ENCODE measurements around the gene BLOC1S4. TPM values are rescaled to one million over a fixed set of nuclear protein-coding genes. Genes with fewer than 3 reads are reported as not detected.

The BLOC1S4 gene
- total RNA-seq, 1 donor from 2014 or later: 6.3 TPM

DNA sequence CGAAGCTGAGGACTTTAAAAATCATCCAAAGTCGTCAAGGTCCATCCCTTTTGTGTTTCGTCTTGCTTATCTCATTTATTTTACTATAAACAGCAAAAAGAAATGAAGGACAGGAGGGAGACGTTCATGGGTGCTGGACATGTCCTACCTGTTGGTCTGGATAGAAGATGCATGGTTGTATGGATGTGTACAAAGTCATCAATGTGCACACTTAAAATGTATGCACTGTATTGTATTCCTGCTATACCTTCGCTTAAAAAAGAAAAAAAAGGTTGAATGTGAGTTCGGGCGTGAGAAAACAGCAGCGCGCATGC, 313 bp upstream of the BLOC1S4 start:
- no peaks in the 10 kb centered on the region for H3K27me3 ChIP-seq (ENCODE audit: control insufficient read depth in 3 of 3, insufficient read depth in 3 of 3, low read length in 3 of 3)
- H3K4me1 ChIP-seq (ENCODE audit: control insufficient read depth in 3 of 3, insufficient read depth in 3 of 3, low read length in 3 of 3): peaks cover 17 to 31% (median 23%) of the 10 kb centered on the region in 3 donors
- H3K36me3 ChIP-seq (ENCODE audit: control insufficient read depth in 3 of 3, insufficient read depth in 3 of 3, low read length in 3 of 3): no peaks in the 10 kb centered on the region
- H3K9me3 ChIP-seq (ENCODE audit: control insufficient read depth in 3 of 3, low read length in 3 of 3): no peaks in the 10 kb centered on the region
- peak overlapping the region; percentile 66 to 96 (median 85) for H3K9ac ChIP-seq (ENCODE audit: low read depth in 1 of 3, low read length in 3 of 3)
- H3K4me3 ChIP-seq (ENCODE audit: low read length in 3 of 3): peak overlapping the region; percentile 82 to 97 (median 95)
- peak overlapping the region; percentile 70 for H3K27ac ChIP-seq (ENCODE audit: low read depth, low read length)

DNA sequence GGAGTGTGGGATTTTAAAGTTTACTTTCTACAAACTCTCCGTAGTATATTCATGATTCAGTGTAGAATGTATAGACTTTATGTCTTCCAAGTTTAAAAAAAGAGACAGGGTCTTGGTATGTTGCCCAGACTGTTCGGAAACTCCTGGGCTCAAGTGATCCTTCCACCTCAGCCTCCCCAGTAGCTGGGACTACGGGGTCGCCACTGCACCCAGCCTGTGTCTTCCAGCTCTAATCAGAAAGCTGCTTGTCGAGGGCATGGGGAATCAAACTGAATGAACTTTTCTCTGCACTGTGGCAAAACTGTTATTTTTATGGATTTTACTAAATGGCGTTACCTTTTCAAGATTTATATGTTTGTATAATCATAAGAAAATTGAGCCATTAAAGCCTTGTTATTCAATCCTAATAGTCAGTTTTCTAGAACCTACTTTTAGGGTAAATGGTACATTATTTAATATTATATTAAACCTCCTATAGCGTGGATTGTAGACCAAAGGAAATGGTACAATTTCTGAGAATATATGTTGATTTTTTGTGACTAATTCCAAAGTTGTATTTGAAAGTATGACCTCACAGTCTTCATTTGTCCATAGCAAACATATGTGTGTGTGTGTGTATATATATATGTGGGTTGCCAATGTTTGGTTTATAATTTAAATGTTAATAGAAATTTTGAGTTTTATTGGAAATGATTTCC, 1.1 kb downstream of the BLOC1S4 start:
- Histone ChIP-seq H3K9me3 (ENCODE audit: control insufficient read depth in 3 of 3, low read length in 3 of 3) (no peaks in the 10 kb centered on the region), H3K9ac (ENCODE audit: low read depth in 1 of 3, low read length in 3 of 3) (peak overlapping the region; percentile 82 to 96 (median 85)), H3K27ac (ENCODE audit: low read depth, low read length) (peak overlapping the region; percentile 70), H3K4me3 (ENCODE audit: low read length in 3 of 3) (peak overlapping the region; percentile 82 to 97 (median 95)), H3K27me3 (ENCODE audit: control insufficient read depth in 3 of 3, insufficient read depth in 3 of 3, low read length in 3 of 3) (no peaks in the 10 kb centered on the region), H3K4me1 (ENCODE audit: control insufficient read depth in 3 of 3, insufficient read depth in 3 of 3, low read length in 3 of 3) (peaks cover 17 to 32% (median 23%) of the 10 kb centered on the region in 3 donors), H3K36me3 (ENCODE audit: control insufficient read depth in 3 of 3, insufficient read depth in 3 of 3, low read length in 3 of 3) (no peaks in the 10 kb centered on the region)

DNA sequence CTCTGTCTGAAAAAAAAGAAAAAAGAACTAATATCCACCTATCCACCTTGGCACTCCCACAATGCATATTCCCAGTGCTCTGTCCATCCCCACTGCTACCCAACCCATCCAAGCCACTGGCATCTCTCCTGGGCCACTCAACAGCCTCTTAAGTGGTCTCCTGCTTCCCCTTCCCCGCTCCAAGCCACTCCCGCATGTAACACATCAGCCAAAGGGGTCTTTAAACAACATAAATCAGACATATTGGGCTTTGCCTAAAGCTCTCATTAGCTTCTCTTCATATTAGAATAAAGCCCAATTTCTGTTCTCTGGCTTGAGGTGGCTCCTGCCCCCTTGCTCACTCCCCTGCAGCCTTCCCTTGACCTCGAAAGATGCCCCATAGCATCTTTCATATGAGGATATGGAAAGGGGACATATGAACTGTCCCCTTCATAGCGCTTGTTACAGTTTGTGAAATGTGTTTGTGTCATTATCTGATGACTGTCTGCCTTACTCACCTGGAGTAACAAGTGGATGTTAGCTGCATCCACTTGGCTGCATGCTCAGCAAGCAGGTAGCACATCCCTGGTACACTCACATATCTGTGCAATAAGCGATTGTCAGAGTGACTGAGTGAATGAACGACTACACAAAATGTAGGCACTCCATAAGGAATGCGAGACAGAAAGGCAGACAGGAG, 3.1 kb downstream of the BLOC1S4 start:
- no peaks in the 10 kb centered on the region for H3K27me3 ChIP-seq (ENCODE audit: control insufficient read depth in 3 of 3, insufficient read depth in 3 of 3, low read length in 3 of 3)
- H3K36me3 ChIP-seq (ENCODE audit: control insufficient read depth in 3 of 3, insufficient read depth in 3 of 3, low read length in 3 of 3): no peaks in the 10 kb centered on the region
- H3K27ac ChIP-seq (ENCODE audit: low read depth, low read length): no peak overlapping the region

DNA sequence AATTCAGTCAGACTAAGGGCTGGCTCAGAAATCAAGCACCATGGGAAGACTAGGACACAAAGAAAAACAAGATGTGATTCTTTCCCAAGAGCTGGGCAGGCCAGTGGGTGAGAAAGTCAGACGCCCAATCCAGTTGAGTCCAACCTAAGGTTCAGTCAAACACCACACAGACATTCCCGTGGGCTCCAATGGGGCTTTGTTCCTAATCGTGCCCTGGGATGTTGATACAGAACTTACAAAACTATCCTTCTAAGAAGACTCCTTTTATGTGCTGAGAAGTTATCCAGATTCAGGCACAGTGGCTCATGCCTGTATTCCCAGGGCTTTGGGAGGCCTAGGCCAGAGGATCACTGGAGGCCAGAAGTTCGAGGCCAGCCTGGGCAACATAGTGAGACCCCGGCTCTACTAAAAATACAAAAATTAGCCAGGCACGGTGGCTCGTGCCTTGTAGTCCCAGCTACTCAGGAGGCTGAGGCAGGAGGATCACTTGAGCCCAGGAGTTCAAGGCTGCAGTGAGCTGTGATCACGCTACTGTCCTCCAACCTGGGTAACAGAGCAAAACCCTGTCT, 3.7 kb downstream of the BLOC1S4 start:
- Histone ChIP-seq H3K27me3 (ENCODE audit: control insufficient read depth in 3 of 3, insufficient read depth in 3 of 3, low read length in 3 of 3) (no peaks in the 10 kb centered on the region), H3K9ac (ENCODE audit: low read depth in 1 of 3, low read length in 3 of 3) (no peak overlapping the region), H3K4me1 (ENCODE audit: control insufficient read depth in 3 of 3, insufficient read depth in 3 of 3, low read length in 3 of 3) (peaks cover 17 to 32% (median 23%) of the 10 kb centered on the region in 3 donors), H3K9me3 (ENCODE audit: control insufficient read depth in 3 of 3, low read length in 3 of 3) (no peaks in the 10 kb centered on the region), H3K36me3 (ENCODE audit: control insufficient read depth in 3 of 3, insufficient read depth in 3 of 3, low read length in 3 of 3) (no peaks in the 10 kb centered on the region), H3K4me3 (ENCODE audit: low read length in 3 of 3) (no peak overlapping the region), H3K27ac (ENCODE audit: low read depth, low read length) (no peak overlapping the region)

More for the DNA sequence above, 3.1 kb downstream of the BLOC1S4 start:
- Histone ChIP-seq H3K4me1 (ENCODE audit: control insufficient read depth in 3 of 3, insufficient read depth in 3 of 3, low read length in 3 of 3) (peaks cover 17 to 32% (median 23%) of the 10 kb centered on the region in 3 donors), H3K9me3 (ENCODE audit: control insufficient read depth in 3 of 3, low read length in 3 of 3) (no peaks in the 10 kb centered on the region), H3K4me3 (ENCODE audit: low read length in 3 of 3) (no peak overlapping the region), H3K9ac (ENCODE audit: low read depth in 1 of 3, low read length in 3 of 3) (no peak overlapping the region)

DNA sequence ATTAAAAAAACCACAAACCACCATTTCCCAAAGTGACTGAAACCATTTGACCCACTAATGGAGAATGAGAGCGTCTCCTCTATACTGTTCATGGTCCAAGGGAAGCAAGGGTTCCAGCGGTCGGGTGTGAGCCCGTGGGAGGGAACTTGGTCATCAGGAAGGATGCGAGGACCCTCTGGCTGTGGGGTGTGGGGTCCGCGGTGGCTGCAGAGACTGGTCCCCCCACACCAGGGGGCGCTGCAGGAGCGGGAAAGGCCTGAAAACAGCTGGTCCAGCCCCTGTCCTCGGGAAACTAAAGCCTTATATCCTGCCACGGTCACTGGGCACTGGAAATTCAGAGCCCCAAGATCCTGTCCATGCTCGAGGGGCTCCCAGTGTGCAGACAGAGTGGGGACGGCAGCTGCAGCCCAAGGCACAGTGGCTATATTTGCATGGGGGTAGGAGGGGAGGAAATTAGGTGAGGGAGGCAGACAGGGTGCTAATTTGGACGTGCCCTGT, 4.3 kb downstream of the BLOC1S4 start:
- Histone ChIP-seq H3K9ac (ENCODE audit: low read depth in 1 of 3, low read length in 3 of 3) (peak overlapping the region; percentile 47 to 70 (median 54)), H3K36me3 (ENCODE audit: control insufficient read depth in 3 of 3, insufficient read depth in 3 of 3, low read length in 3 of 3) (no peaks in the 10 kb centered on the region), H3K4me1 (ENCODE audit: control insufficient read depth in 3 of 3, insufficient read depth in 3 of 3, low read length in 3 of 3) (peaks cover 17 to 32% (median 23%) of the 10 kb centered on the region in 3 donors), H3K27me3 (ENCODE audit: control insufficient read depth in 3 of 3, insufficient read depth in 3 of 3, low read length in 3 of 3) (no peaks in the 10 kb centered on the region), H3K9me3 (ENCODE audit: control insufficient read depth in 3 of 3, low read length in 3 of 3) (no peaks in the 10 kb centered on the region), H3K4me3 (ENCODE audit: low read length in 3 of 3) (peak overlapping the region in 1 of 3 donors; percentile 22), H3K27ac (ENCODE audit: low read depth, low read length) (no peak overlapping the region)

DNA sequence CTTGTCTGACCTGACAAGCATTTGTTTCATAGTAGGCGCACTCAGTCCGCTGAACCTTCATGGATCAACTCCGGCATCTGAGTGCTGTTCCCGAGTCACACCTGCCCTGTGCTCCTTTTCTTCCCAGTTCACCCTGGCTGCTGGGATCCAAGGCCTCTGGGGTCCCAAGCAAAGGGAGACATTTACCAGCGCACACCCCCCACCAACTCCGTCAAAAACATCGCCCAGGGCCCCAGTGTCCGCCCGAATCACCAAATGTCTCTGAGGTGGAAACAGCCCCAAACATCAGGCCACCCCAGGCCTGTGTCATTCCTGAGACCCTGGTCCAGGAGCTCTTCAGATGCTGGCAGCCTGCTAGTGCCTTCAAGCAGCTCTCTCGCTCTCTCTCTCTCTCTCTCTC, 5.1 kb downstream of the BLOC1S4 start:
- H3K27me3 ChIP-seq (ENCODE audit: control insufficient read depth in 3 of 3, insufficient read depth in 3 of 3, low read length in 3 of 3): no peaks in the 10 kb centered on the region
- H3K9me3 ChIP-seq (ENCODE audit: control insufficient read depth in 3 of 3, low read length in 3 of 3): no peaks in the 10 kb centered on the region
- H3K4me1 ChIP-seq (ENCODE audit: control insufficient read depth in 3 of 3, insufficient read depth in 3 of 3, low read length in 3 of 3): peaks cover 17 to 27% (median 18%) of the 10 kb centered on the region in 3 donors
- H3K4me3 ChIP-seq (ENCODE audit: low read length in 3 of 3): no peak overlapping the region
- peak overlapping the region in 1 of 3 donors; percentile 70 for H3K9ac ChIP-seq (ENCODE audit: low read depth in 1 of 3, low read length in 3 of 3)
- no peak overlapping the region for H3K27ac ChIP-seq (ENCODE audit: low read depth, low read length)
- no peaks in the 10 kb centered on the region for H3K36me3 ChIP-seq (ENCODE audit: control insufficient read depth in 3 of 3, insufficient read depth in 3 of 3, low read length in 3 of 3)

DNA sequence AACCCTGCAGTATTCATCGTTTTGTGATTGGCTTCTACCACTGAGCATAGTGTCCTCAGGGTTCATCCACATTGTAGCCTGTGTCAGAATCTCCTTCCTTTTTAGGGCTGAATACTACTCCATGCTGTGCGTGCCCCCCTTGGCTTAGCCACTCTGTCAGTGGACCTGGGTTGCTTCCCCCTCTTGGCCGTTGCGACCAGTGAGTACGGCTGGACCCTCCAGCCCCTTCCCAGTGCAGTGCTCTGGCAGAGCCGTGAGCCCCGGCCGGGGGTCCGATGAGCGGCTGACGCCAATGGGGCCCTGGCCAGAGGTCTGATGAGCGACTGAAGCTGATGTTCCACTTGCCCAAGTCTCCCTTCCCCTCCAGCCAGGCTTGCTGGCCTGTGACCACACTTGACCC, 6.9 kb downstream of the BLOC1S4 start:
- H3K9ac ChIP-seq (ENCODE audit: low read depth in 1 of 3, low read length in 3 of 3): no peak overlapping the region
- H3K27me3 ChIP-seq (ENCODE audit: control insufficient read depth in 3 of 3, insufficient read depth in 3 of 3, low read length in 3 of 3): no peaks in the 10 kb centered on the region
- no peaks in the 10 kb centered on the region for H3K9me3 ChIP-seq (ENCODE audit: control insufficient read depth in 3 of 3, low read length in 3 of 3)
- H3K27ac ChIP-seq (ENCODE audit: low read depth, low read length): no peak overlapping the region
- no peaks in the 10 kb centered on the region for H3K36me3 ChIP-seq (ENCODE audit: control insufficient read depth in 3 of 3, insufficient read depth in 3 of 3, low read length in 3 of 3)
- no peak overlapping the region for H3K4me3 ChIP-seq (ENCODE audit: low read length in 3 of 3)
- H3K4me1 ChIP-seq (ENCODE audit: control insufficient read depth in 3 of 3, insufficient read depth in 3 of 3, low read length in 3 of 3): peaks cover 8 to 18% (median 9%) of the 10 kb centered on the region in 3 donors

DNA sequence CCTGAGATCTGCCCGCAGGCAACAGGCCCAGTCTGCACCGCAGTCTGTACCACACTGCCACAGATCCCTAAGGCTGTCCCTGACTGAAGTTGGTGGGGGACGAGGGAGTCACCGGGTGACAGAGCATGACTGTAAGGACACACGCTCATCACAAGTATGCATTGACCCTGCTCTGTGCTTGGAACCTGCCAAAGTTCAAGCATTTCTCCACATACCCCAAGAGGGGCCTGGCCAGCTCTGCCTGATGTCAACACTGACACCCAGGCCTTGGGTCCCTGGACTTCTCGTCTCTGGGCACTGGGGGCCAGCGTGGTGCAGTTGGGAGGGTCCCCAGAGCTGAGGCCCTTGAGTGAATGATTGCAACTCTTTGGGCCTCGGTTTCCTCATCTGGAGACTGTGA, 7.9 kb downstream of the BLOC1S4 start:
- H3K9ac ChIP-seq (ENCODE audit: low read depth in 1 of 3, low read length in 3 of 3): no peak overlapping the region
- peaks cover 0 to under 1% (median 0%) of the 10 kb centered on the region in 3 donors for H3K27me3 ChIP-seq (ENCODE audit: control insufficient read depth in 3 of 3, insufficient read depth in 3 of 3, low read length in 3 of 3)
- peaks cover 7 to 12% (median 9%) of the 10 kb centered on the region in 3 donors for H3K4me1 ChIP-seq (ENCODE audit: control insufficient read depth in 3 of 3, insufficient read depth in 3 of 3, low read length in 3 of 3)

DNA sequence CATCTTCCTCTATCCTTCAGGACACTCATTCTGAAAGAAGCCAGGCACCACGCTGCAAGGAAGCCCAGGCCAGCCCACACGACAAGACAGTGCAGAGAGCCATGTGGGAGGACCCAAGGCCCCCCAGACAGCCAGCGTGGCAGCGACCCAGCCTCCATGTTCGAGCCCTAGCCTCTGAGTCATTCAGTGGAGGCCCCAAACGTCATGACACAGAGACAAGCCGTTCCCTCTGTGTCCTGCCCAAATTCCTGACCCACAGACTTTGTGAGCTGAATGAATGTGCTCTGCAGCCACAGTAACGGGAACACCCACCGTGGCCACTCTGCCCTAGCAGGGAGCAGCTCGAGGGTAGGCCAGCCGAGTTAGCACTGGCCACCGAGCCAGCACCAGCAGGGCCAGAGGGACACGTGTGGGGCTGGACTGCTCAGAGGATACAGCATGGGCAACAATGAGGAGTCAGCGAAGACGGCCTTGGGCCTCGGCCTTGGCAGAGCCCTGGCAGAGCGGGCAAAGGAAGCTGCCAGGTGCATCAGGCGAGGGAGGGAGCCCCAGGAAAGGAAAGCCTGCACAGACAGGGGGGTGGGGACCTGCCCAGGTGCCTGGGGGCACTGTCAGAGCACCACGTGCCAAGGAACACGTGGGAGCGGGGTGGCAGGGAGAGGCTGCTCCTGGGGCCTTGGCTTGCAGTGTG, 8.6 kb downstream of the BLOC1S4 start:
- Histone ChIP-seq H3K27me3 (ENCODE audit: control insufficient read depth in 3 of 3, insufficient read depth in 3 of 3, low read length in 3 of 3) (peaks cover 0 to 3% (median 0%) of the 10 kb centered on the region in 3 donors), H3K4me3 (ENCODE audit: low read length in 3 of 3) (no peak overlapping the region), H3K4me1 (ENCODE audit: control insufficient read depth in 3 of 3, insufficient read depth in 3 of 3, low read length in 3 of 3) (peaks cover 7 to 9% (median 9%) of the 10 kb centered on the region in 3 donors), H3K36me3 (ENCODE audit: control insufficient read depth in 3 of 3, insufficient read depth in 3 of 3, low read length in 3 of 3) (no peaks in the 10 kb centered on the region), H3K27ac (ENCODE audit: low read depth, low read length) (no peak overlapping the region), H3K9ac (ENCODE audit: low read depth in 1 of 3, low read length in 3 of 3) (no peak overlapping the region), H3K9me3 (ENCODE audit: control insufficient read depth in 3 of 3, low read length in 3 of 3) (no peaks in the 10 kb centered on the region)

More for the DNA sequence above, 7.9 kb downstream of the BLOC1S4 start:
- Histone ChIP-seq H3K4me3 (ENCODE audit: low read length in 3 of 3) (no peak overlapping the region), H3K9me3 (ENCODE audit: control insufficient read depth in 3 of 3, low read length in 3 of 3) (no peaks in the 10 kb centered on the region), H3K36me3 (ENCODE audit: control insufficient read depth in 3 of 3, insufficient read depth in 3 of 3, low read length in 3 of 3) (no peaks in the 10 kb centered on the region), H3K27ac (ENCODE audit: low read depth, low read length) (no peak overlapping the region)
